GM18526 (cell line): ENCODE data around the gene GFPT1.

Experiments
- POLR2A ChIP-seq: IDR thresholded peaks from 3 replicates; pipeline ENCODE4 v1.6.1; 2011; ENCODE audit not compliant: insufficient read length; ENCODE audit errors: extremely low read depth

Gene GFPT1

DNA sequence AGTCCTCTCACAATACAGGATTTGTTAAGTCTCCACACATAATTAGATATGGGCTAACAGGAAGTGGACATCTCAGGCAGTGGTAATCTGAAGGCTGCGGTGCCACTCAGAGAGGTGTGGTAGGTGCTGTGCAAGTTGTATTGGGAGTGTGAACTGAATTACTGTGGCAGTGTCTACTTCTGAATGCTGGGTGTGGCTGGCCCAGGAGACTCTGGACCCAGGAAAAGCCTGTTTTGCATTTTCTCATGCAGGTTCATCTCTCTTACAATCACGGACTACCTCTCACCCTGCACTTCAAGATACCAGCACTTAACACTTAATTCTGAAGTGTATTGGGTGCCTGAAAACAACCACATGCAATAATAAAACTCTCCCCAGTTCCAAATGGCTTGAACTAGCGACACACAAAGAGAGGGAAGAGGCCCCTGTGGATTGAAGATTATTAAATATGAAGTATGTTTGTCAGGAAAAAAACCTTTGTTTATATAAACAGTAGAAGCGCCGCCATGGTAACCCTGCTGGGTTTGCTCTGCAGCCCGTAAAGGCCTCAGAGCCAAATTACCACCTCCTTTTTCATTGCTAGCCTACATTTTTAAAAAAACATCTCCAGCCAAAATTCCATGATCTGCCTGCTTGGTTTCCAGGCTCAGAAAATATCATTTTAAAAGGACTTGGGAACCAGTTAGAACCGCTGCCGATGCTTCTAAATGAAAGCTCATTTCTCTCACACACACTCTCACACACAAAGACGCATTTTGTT lies 77.5 kb downstream of the GFPT1 start:
- no peak for TF ChIP-seq POLR2A

DNA sequence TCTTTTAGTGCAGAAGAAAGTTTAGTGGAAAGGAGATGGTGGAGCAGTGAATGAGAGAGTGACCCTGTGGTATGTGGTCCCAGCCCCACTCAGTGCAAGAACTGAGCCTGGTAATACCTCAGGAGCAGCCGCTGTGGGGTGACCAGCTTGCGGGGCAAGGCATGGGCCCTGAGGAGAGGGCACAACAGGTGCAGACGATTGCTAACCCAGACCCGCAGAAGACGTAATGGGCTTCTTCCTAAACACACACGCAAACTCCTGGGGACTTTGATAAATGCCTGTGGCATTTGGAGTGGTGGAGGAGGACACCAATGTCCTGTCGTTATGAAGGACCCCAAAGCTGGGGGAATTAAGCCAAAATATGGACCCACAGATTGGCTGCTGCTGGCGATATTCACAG lies 78.7 kb downstream of the GFPT1 start:
- no peak for TF ChIP-seq POLR2A

DNA sequence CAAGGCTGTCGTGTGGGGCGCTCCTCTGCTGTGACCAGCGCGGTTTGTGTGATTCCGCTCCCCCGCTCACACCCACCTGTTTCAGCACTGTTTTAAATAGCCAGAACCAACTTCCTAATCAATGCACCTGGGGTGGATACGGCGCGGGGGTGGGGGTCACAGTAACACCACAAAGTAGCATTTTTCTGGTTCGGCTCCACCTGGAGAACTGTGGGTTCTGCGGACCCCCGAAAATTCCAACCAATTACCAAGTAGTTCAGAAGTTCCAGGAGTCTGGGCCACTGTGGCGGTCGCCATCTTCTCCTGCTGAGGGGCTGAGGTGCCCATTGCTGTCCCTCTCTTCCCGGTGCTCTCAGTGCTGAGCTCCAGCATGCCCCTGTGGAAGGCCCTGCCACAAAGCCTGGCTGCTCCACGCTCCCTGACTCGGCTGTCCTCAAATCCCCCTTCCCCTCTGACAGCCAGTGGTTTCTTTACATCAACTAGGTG lies 79.4 kb downstream of the GFPT1 start:
- no peak for TF ChIP-seq POLR2A

DNA sequence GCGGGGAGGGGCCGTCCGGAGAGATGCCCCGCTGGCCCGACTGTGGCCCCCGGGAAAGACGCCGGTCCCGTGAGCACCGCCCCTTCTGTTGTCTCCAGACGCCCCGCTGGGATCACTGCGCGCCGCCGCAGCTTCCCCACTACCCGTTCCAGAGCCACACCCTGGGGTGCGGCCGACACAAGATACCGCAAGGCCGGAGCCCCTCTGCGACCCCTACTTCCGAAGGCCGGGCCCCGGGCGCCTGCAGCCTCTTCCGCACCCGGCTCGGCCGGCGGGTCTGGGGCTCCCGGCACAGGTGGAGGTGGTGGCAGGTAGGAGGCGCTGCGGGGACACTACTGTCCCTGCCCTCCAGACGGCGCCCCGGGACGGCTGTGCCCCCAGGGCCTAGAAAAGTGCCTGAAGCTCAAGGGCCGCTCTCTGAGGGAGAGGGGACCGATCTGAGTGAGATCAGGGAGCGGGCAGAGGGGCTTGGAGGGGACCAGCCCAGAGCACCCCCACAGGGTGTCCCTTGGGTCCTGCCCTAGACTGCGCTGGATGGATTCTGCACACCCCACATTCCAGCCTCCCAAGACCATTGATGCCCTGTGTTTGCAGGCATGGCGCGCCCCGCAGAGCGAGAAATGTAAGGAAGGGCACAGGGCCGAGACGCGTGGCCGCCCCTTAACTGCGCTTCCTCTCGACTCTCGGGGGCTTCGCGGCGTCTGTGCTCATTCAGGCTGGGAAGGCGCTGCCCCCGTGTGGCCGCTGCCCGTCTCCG lies 80.0 kb downstream of the GFPT1 start:
- TF ChIP-seq POLR2A = no peak

DNA sequence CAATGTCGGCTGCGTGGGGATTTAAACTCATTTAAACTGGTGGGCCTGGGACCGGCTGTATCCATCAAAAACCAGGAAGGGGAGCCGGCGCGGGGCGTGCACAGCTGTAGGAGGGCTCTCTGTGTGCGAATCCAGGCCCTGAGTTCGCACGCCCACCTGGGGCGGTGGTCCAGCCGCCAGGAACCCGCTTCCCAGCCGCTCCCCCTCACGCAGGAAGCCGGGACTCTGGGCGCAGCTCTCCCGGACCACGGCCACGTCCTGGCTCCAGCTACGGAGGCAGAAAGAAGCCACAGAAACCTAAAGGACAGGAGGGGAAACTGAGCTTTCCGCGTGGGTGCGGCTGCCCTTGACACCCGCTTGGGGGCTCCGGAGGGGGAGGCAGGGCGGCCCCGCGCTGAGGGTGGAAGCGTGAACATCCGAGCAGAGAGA lies 80.6 kb downstream of the GFPT1 start:
- TF ChIP-seq POLR2A = no peak

DNA sequence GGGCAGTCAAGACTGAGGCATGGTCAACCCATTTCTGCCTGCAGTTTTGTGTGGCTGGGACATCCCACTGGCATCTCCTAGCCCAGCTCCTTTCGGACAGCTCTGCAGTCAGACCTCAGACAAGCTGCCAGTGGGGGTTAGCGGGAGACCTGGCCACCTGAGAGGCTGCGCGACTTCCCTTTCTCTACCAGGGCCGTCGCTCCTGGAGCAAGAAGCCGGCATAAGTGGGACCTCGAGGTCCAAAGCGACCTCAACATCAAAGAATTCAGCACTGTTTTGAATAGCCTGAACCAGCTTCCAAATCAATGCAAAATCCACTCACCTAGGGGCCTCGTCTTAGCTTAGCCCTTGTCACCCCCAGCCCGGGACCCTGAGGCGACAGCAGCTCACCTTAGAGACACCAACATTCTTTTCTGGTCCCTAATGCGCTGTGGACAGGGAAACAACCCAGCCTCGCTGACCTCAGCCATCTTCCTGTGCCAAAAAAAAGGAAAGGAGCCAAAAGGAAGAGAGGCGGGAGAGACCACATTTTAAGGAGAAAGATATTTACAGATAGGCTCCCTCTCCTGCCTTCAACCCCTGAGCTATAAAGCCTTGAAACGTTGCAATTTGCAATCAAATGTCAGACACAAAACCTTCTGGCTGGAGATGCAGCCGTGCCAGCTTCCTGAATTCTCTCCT lies 81.2 kb downstream of the GFPT1 start:
- no peak for TF ChIP-seq POLR2A

DNA sequence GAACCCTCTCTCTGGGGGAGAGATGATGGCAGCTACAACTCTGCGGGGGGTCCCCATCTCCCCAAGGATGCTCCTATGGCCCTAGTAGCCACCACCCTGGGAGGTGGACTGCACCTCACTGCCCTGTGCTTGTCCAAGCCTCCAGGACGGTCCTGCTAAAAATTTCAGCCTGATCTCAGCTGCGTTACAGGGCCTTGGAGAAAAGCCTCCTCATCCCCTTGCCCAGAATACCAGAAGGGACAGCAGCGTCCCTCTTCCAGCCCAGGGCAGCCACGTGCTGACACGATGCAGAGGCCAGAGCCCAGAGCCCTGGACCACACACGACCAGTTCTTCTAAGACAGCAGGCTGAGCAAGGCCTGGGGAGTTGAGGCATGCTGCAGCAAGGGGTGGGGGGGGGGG lies 81.9 kb downstream of the GFPT1 start:
- TF ChIP-seq POLR2A = no peak

DNA sequence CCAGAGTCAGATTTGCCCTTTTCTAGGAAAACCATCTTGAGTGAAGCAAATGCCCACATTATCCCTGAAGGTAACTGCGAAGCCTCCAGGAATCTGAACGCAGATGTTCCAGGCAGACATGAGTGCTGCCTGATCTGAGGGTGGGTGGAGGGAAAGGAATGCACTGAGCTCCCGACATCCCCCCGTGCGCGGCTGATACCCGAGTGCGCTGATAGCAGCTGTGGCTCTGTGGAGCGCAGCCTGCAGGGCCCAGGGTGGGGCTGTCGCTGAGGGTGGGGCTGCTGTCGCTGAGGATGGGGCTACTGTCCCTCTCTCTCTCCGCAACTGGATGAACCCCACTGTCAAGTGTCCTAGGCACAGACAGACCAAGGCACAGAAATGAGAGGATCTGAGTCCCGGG lies 82.4 kb downstream of the GFPT1 start:
- no peak for TF ChIP-seq POLR2A

DNA sequence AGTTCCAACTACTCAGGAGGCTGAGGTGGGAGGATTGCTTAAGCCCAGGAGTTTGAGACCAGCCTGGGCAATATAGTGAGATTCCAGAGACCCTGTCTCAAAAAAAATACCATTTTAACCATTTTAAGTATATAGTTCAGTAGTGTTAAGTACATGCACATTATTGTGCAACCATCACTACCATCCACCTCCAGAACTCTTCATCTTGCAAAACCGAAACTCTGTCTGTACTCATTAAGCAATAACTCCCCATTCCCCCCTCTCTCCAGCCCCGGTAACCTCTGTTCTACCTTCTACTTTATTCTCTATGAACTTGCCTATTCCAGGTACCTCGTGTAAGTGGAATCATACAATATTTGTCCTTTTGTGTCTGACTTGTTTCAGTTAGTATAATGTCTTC lies 86.4 kb downstream of the GFPT1 start:
- no peak for TF ChIP-seq POLR2A

DNA sequence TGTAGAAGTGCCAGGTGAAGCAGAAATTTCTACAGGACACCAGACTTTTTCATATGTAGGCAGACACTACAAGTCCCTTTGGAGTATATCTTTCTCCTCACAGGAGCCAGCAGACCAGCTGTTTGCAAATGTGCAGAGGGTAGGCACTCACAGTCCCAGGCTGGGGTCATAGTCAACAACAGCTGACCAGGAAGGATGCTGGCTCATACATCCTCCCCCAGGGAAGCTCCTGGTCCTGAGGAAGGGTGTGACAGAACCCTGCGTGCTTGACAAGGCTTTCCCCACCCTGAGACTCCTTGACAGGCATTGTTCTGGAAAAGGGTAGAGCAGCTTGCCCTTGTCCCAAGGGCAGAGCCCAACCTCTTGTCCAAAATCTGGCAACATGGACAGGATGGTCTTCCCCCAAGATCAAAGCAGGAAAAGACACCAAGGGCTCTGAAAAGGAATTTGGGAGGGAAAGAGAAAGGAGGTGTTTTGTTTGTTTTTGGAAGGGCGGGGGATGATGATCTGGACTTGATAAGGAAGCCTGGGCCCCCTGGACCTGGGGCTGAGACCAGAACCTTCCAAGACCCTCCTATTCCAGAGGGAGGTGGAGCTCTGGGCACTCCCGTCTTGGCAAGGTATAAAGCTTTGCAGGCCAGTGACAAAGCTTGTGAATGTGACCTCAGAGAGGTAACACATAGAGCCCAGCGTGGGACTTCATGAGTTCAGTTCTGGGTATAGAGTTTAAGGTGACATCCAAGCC lies 87.1 kb downstream of the GFPT1 start:
- TF ChIP-seq POLR2A = no peak

DNA sequence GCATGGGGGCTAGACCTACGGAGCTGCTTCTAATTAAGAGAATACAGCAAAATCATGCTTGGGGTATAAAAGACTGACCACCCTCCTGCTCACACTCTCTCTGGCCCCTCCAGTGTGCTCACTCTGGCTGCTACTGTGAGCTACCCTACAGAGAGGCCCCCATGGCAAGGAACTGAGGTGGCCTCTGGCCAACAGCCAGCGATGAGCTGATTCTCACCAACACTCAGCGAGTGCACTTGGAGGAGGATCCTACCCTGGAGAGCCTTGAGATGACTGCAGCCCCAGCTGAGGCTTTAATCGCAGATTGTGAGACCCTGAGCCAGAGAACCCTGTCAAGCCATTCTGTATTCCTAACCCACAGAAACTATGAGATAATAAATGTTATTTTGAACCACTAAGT lies 88.2 kb downstream of the GFPT1 start:
- no peak for TF ChIP-seq POLR2A

DNA sequence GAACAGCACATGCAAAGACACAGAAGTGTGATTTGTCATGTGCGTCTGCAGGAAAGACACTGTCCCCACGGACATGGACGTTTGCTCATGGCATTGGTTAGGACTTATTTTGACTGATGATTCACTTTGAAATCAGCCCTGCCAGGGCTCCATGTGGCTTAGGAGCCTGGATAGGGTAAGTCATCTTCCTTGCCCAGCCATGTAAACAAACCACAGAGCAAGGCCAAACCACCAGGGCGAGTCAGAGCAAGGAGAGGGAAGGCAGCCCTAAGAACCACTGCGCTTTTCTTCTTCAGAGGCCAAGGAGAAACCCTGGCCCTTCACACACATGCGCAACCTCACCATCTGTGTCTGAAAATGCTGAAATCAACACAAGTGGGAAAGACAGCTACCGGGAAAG lies 88.8 kb downstream of the GFPT1 start:
- no peak for TF ChIP-seq POLR2A

DNA sequence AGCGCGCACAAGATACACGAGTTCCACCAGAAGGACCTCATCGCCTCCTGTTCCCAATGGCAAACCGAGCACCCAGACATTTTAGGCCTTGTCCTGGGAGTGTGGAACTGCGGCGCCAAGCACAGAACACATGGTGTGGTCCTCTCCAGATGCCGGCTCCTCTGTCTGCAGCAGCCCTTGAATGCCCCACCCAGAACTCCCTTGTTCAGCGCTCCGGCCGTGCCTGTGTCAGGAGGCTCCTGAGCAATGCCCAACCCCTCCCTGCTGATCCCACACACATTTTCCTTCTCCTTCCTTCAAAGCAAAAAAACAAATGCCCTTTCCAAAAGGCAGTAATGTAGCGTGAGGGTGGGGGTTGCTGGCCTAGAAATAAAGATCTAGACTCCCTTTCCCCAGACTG lies 89.8 kb downstream of the GFPT1 start:
- TF ChIP-seq POLR2A = no peak

DNA sequence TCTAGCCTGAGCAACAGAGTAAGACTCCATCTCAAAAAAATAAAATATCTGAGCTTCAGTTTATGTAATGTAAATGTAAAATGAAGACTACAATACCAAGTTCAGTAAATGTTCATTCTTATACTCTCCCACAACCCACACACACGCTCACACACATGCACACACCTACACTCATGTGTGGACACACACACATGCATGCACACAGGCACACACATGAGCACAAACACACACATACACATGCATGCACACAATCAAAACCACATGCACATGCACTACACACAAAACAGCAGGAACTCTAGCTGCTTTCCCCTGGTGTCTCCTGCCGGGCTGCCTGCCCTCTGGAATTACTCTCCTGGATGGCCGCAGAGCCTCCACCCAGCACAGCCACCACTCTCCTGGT lies 90.6 kb downstream of the GFPT1 start:
- TF ChIP-seq POLR2A = no peak

DNA sequence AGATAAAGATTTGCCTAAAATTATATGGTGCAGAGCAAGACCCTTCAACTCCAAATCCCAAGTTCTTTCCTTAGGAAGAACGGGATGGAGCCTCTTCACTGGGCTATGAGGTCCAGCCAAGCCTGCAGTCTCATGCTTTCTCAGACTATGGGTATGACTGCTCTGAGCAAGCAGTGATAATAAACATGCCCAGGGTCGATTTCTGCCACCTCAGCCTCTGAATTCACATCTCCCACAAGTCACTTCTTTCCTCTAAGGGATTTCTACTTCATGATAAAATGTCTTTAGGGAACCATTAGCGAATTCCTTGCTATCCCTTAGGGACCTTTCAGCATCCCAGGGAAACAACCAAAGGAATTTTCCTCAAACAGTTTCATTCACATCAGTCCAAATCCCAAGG lies 94.8 kb downstream of the GFPT1 start:
- TF ChIP-seq POLR2A = no peak

DNA sequence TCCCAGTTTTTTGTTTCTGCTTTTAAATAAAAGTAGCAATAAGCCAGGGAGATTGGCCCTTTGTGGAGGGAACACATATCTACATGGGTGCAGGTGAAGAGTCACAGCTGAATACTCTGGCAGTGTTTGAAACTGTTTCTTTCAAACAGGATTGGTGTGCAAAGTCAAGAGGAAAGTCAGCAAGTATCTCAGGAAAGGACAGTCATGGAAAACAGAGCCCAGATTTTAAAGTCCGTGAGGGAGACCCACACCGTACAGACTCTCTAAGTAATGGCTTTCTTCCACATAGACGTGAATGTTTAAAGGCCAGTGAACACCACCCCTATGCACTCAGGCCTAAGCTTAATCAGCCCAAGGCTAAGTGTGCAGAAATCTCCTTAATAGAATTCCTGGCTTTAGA lies 95.3 kb downstream of the GFPT1 start:
- TF ChIP-seq POLR2A = no peak
